Measurements from ENCODE around the gene KRTAP21-2.
"Not testable (repeated sequence)": the region's sequence is repeated elsewhere in the genome, so short reads cannot be mapped to it uniquely, and the experiment has no call there.

Gene KRTAP21-2

DNA sequence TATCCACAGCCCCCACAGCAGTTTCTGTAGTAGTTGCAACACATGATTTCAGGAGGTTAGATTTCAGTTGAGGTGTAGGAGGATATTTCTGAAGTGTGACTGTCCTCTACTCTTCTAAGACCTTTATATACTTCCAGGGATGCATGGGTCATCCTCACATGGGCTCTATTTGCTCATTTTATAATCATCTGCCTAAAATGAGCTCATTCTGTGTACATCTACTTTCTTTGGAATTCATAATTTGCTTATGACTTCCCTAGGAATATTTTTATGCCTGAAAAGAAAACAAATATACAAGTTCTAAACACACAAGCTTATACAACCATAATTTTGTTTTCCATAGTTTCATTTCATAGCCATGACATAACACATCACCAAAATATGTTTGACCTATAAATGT is at the start of gene KRTAP21-2:
TSS of gene KRTAP21-2 (minus strand) at position 101 of the 400 bp plus-strand sequence. CDS start at position 44, 57 bp downstream.
- DNase-seq (ENCODE audit: low read depth in 1 of 2, low spot score in 1 of 2): no peak

GRCh38 chr21:30793581-30794314 is 46.7 kb upstream of the KRTAP21-2 start:
- no peak for DNase-seq (ENCODE audit: low read depth in 1 of 2, low spot score in 1 of 2)

- DNase-seq (ENCODE audit: low read depth in 1 of 2, low spot score in 1 of 2): no peak
Measured at GRCh38 chr21:30779249-30779648, 32.2 kb upstream of the KRTAP21-2 start.

DNA sequence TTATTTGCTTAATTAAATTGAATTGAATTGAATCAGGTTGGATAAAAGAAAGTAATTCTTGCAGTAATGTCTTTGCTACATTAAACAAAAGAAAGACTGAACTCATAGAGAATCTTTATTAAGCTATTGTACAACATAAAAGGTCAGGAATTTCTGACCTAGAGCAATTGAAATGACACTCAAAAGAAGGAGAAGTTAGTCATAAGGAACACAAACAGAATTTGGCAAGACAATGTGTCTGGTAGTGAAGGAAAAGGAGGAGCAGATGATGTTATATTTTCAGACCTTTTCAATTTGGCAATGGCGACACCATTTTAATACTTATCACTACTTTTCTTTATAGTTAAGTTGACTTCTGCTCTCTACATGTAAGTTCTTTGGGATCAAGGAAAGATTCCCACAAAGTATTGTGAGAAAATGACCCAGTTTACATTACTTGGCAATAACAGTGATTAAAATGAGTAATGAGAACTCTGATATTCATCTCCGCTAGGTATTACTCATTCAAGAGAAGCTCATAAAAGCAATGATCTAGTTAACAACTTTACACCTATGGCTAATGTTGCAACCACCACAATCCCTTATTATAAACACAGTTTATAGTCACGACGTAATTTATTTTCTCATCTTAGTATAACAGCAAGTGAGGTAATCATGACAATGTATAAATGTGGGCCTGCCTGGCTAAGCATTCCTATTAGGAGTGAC is 22.8 kb upstream of the KRTAP21-2 start:
- DNase-seq (ENCODE audit: low read depth in 1 of 2, low spot score in 1 of 2): no peak

DNA sequence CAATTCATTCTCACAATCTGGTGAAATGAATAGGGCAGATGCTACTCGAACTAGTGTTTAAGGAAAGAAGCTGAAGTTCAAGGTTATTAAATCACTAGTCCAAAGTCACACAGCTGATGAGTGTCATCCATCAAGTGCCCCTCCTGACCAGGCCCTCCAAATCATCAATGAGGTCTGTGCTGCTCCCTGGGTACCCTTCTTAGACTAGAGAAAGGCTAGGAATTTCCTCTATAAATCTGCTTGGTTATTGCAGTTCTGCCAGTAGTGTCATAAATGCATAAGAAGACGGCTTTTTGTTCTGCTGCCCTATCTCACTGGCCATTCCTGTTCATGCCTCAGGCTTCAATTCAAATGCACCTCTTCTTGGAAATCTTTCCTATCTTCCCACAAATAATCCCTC is 13.7 kb upstream of the KRTAP21-2 start:
- DNase-seq (ENCODE audit: low read depth in 1 of 2, low spot score in 1 of 2): no peak

GRCh38 chr21:30758306-30758705 is 11.2 kb upstream of the KRTAP21-2 start:
- no peak for DNase-seq (ENCODE audit: low read depth in 1 of 2, low spot score in 1 of 2)

DNA sequence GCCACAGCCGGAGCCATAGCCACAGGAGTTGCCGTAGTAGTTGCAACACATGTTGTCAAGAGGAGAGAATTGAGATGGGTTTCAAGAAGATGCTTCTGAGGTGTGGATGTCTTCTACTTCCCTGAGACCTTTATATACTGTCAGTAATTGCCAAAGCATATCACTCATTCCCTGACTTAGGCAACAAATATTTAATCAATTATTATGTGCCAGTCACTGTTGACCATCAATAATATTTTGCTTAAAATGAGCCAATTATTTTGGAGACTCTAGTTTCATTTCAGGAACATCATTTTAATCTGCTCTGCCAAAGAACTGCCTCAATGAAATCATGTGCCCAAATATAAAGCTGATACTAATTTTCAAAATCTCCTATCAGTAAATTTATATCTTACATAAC is 8.3 kb upstream of the KRTAP21-2 start, which contains the start of gene KRTAP21-1:
TSS of gene KRTAP21-1 (minus strand) at position 101 of the 400 bp plus-strand sequence. CDS start at position 51, 50 bp downstream.
- DNase-seq (ENCODE audit: low read depth in 1 of 2, low spot score in 1 of 2): not testable (repeated sequence)

GRCh38 chr21:30740462-30740861 is 6.6 kb downstream of the KRTAP21-2 start:
- DNase-seq (ENCODE audit: low read depth in 1 of 2, low spot score in 1 of 2): no peak

DNA sequence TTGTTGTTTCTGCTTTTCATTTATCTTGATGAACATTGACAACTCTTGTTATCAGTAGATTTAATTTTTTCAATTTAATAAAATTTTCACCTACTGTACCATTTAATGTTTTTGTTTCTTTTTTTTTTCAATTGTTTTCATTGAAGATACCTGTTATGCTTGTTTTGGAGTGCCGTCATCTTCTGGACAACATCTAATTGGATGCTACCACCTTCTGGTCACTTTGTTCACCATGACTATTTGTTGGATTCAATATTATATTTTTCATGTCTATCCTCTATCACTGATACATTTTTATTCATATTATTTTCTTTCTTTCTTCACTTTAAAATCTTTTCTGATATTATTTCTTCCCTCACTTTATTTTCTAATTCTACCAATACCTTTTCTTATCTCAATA is 14.0 kb downstream of the KRTAP21-2 start:
- no peak for DNase-seq (ENCODE audit: low read depth in 1 of 2, low spot score in 1 of 2)

DNA sequence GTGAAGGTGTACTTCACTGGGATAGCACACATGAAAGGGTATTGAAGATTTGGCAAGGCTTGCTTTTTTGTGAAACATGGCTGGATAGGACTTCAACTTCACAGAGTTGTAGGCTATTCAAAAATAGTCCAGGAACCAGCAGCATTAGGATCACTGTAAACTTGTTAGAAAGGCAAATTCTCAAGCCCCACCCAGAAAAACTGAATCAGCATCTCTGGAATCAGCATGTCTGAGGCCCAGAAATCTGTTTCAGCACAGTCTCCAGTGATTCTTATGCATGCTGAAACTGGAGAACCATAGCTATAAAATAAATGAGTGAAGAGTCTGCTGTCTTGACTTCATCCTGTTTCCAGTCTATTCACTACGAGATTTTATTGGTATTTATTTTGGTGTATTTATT is 20.3 kb downstream of the KRTAP21-2 start:
- DNase-seq (ENCODE audit: low read depth in 1 of 2, low spot score in 1 of 2): no peak

- peak in 1 of 2 donors; percentile 7 for DNase-seq (ENCODE audit: low read depth in 1 of 2, low spot score in 1 of 2)
Measured at GRCh38 chr21:30719401-30719800, 27.7 kb downstream of the KRTAP21-2 start.

DNA sequence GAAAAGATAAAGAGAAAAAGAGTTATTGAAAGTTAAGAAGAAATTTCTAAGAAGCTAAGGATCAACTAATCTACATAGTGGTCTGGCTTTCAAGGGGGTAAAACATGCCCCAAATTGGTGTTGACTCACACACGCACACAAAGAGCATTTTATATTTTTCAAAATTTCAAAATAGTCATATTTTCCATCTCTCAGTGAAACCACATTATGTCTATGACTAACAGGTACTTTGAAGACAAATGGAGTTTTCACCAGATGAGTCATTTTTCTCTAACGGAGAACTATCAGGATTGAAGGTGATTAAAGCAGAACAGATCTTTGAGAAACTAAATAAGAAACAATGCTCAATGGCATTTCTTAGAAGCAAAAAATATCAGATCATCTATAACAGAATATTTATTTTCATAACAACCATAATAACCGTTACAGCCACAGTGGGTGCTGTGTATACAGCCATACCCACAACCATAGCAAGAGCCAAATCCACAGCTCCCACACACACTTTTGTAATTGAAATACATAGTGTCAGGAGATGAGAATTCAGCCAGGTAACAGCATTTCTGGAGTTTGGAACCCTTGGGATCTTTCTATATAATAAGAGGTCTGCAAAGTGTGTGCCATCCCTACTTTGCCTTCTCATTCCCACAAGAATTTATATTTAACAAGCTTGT is 28.7 kb downstream of the KRTAP21-2 start, which contains the start of gene KRTAP21-3:
TSS of gene KRTAP21-3 (minus strand) at position 539 of the 671 bp plus-strand sequence. CDS start at position 521, 18 bp downstream.
- peak in 1 of 2 donors; percentile 19 for DNase-seq (ENCODE audit: low read depth in 1 of 2, low spot score in 1 of 2)

GRCh38 chr21:30717105-30717504 is 30.0 kb downstream of the KRTAP21-2 start:
- no peak for DNase-seq (ENCODE audit: low read depth in 1 of 2, low spot score in 1 of 2)

GRCh38 chr21:30714946-30715345 is 32.1 kb downstream of the KRTAP21-2 start:
- no peak for DNase-seq (ENCODE audit: low read depth in 1 of 2, low spot score in 1 of 2)

GRCh38 chr21:30714456-30714855 is 32.6 kb downstream of the KRTAP21-2 start:
- no peak for DNase-seq (ENCODE audit: low read depth in 1 of 2, low spot score in 1 of 2)

GRCh38 chr21:30713766-30714165 is 33.3 kb downstream of the KRTAP21-2 start:
- no peak for DNase-seq (ENCODE audit: low read depth in 1 of 2, low spot score in 1 of 2)

- peak in 1 of 2 donors; percentile 55 for DNase-seq (ENCODE audit: low read depth in 1 of 2, low spot score in 1 of 2)
Measured at GRCh38 chr21:30710499-30710898, 36.6 kb downstream of the KRTAP21-2 start.

- no peak for DNase-seq (ENCODE audit: low read depth in 1 of 2, low spot score in 1 of 2)
Measured at GRCh38 chr21:30707409-30707808, 39.6 kb downstream of the KRTAP21-2 start.

All from activated CD4-positive, alpha-beta T cell treated with anti-CD3 and anti-CD28 coated beads, Interleukin-2, amount 50 U/mL, for 24 hours (primary cell).